ENCODE measurements around the gene PXDC1. TPM values are rescaled to one million over a fixed set of nuclear protein-coding genes. Genes with fewer than 3 reads are reported as not detected.

PXDC1 gene
- total and polyA plus RNA-seq, 2 donors (not counting 3 experiments of a cell fraction or from before 2014, with no cell fraction given) = 60.9 to 121 TPM

GRCh38 chr6:3765415-3765814, 13.9 kb upstream of the PXDC1 start:
- H3K36me3 ChIP-seq (ENCODE audit: control insufficient read depth in 2 of 2, extremely low read depth in 1 of 2, insufficient read depth in 2 of 2, low read length in 2 of 2) = no peaks in the 10 kb centered on the region
- FAIRE-seq (no peak), DNase-seq (ENCODE audit: low read depth, low spot score) (no peak)
- ChIA-PET POLR2A (no interaction called here), CTCF (no interaction called here)
- H3K4me2 ChIP-seq (ENCODE audit: insufficient read depth, low read length) = no peak overlapping the region
- H3K9ac ChIP-seq (replicated peaks; ENCODE audit: extremely low read depth, insufficient read depth, low read length) = no peak overlapping the region
- H4K20me1 ChIP-seq (replicated peaks; ENCODE audit: control insufficient read depth, extremely low read depth, insufficient read depth, low read length) = no peaks in the 10 kb centered on the region
- no peaks in the 10 kb centered on the region for H3K79me2 ChIP-seq (ENCODE audit: control insufficient read depth, insufficient read depth, low read length)
- no peak overlapping the region for H3K27ac ChIP-seq (ENCODE audit: insufficient read depth, low read depth, low read length)
- dilution Hi-C loops (cut with MboI; ENCODE audit: extremely low pct_ligation_motif_present, low sequenced_read_pairs) = no loop called here
- H3K27me3 ChIP-seq (ENCODE audit: control insufficient read depth in 2 of 2, insufficient read depth in 2 of 2, low read length in 2 of 2) = no peaks in the 10 kb centered on the region
- intact Hi-C loops (cut with micrococcal nuclease) = no loop called here
- no peak overlapping the region for H2AFZ ChIP-seq (ENCODE audit: low read depth, low read length)
- no peaks in the 10 kb centered on the region for H3K9me3 ChIP-seq (replicated peaks; ENCODE audit: control insufficient read depth, insufficient read depth, low read length)
- H3K4me3 ChIP-seq (replicated peaks in 1 of 3; ENCODE audit: insufficient read depth in 1 of 3, low read depth in 1 of 3, low read length in 3 of 3) = no peak overlapping the region
- H3K9me1 ChIP-seq (replicated peaks; ENCODE audit: control insufficient read depth, extremely low read depth, insufficient read depth, low read length) = no peaks in the 10 kb centered on the region
- no TSS peak for BruUV-seq (replicated peaks)
- peaks cover 7% of the 10 kb centered on the region for H3K4me1 ChIP-seq (ENCODE audit: control insufficient read depth, extremely low read depth, insufficient read depth, low read length)
- TF ChIP-seq MAX (IDR thresholded peaks at IDR 0.05; ENCODE audit: insufficient read depth, insufficient read length) (no peak), POLR2AphosphoS5 (IDR thresholded peaks at IDR 0.05; ENCODE audit: insufficient read depth, low read depth, low read length) (no peak), GATA2 (IDR thresholded peaks at IDR 0.05; ENCODE audit: insufficient read depth, insufficient read length, low read depth, low read length) (no peak), JUN (IDR thresholded peaks at IDR 0.05; ENCODE audit: borderline replicate concordance, insufficient read depth, insufficient read length, low read depth) (no peak), MYC (IDR thresholded peaks at IDR 0.05; ENCODE audit: low read depth, low read length) (no peak)

GRCh38 chr6:3764516-3765335, 13.2 kb upstream of the PXDC1 start:
- Histone ChIP-seq H3K9me1 (replicated peaks; ENCODE audit: control insufficient read depth, extremely low read depth, insufficient read depth, low read length) (no peaks in the 10 kb centered on the region), H3K9ac (replicated peaks; ENCODE audit: extremely low read depth, insufficient read depth, low read length) (no peak overlapping the region), H3K27me3 (ENCODE audit: control insufficient read depth in 2 of 2, insufficient read depth in 2 of 2, low read length in 2 of 2) (no peaks in the 10 kb centered on the region), H3K4me2 (ENCODE audit: insufficient read depth, low read length) (no peak overlapping the region), H3K36me3 (ENCODE audit: control insufficient read depth in 2 of 2, extremely low read depth in 1 of 2, insufficient read depth in 2 of 2, low read length in 2 of 2) (no peaks in the 10 kb centered on the region), H3K27ac (ENCODE audit: insufficient read depth, low read depth, low read length) (no peak overlapping the region), H4K20me1 (replicated peaks; ENCODE audit: control insufficient read depth, extremely low read depth, insufficient read depth, low read length) (no peaks in the 10 kb centered on the region), H2AFZ (ENCODE audit: low read depth, low read length) (no peak overlapping the region), H3K9me3 (replicated peaks; ENCODE audit: control insufficient read depth, insufficient read depth, low read length) (no peaks in the 10 kb centered on the region), H3K4me1 (ENCODE audit: control insufficient read depth, extremely low read depth, insufficient read depth, low read length) (peaks cover 7% of the 10 kb centered on the region), H3K4me3 (replicated peaks in 1 of 3; ENCODE audit: insufficient read depth in 1 of 3, low read depth in 1 of 3, low read length in 3 of 3) (no peak overlapping the region), H3K79me2 (ENCODE audit: control insufficient read depth, insufficient read depth, low read length) (no peaks in the 10 kb centered on the region)
- dilution Hi-C loops (cut with MboI; ENCODE audit: extremely low pct_ligation_motif_present, low sequenced_read_pairs) (no loop called here), intact Hi-C loops (cut with micrococcal nuclease) (no loop called here)
- DNase-seq (ENCODE audit: low read depth, low spot score) = no peak
- BruUV-seq (replicated peaks) = no TSS peak
- ChIA-PET CTCF (no interaction called here), POLR2A (no interaction called here)
- TF ChIP-seq FOS (IDR thresholded peaks at IDR 0.05; ENCODE audit: borderline replicate concordance, insufficient read depth, low read length) (no peak), POLR2AphosphoS5 (IDR thresholded peaks at IDR 0.05; ENCODE audit: insufficient read depth, low read depth, low read length) (no peak), MYC (IDR thresholded peaks at IDR 0.05; ENCODE audit: low read depth, low read length) (no peak), CTCF (IDR thresholded peaks at IDR 0.05; ENCODE audit: extremely low read depth in 1 of 2, insufficient read depth in 1 of 2, low read depth in 1 of 2, low read length in 2 of 2) (no peak), MAX (IDR thresholded peaks at IDR 0.05; ENCODE audit: insufficient read depth, insufficient read length) (no peak), EZH2 (IDR thresholded peaks at IDR 0.05; ENCODE audit: borderline replicate concordance, low read depth, low read length, severe bottlenecking) (no peak), POLR2A (IDR thresholded peaks at IDR 0.05; ENCODE audit: low read depth, low read length) (no peak), JUN (IDR thresholded peaks at IDR 0.05; ENCODE audit: borderline replicate concordance, insufficient read depth, insufficient read length, low read depth) (no peak), GATA2 (IDR thresholded peaks at IDR 0.05; ENCODE audit: insufficient read depth, insufficient read length, low read depth, low read length) (no peak)
- no peak for FAIRE-seq

All from endothelial cell of umbilical vein (primary cell).